GM23338 (cell line): ENCODE data around the gene TINAGL1. TPM values are rescaled to one million over a fixed set of nuclear protein-coding genes. Genes with fewer than 3 reads are reported as not detected.

Experiments
- ATAC-seq: fragments of 200-7000 bp; cut with Tn5 transposase; 3 replicates; pipeline ENCODE4 v1.9.1; 2020
- DNase-seq: peaks from one replicate; pipeline ENCODE4 v3.0.0-alpha.2; 2015; ENCODE audit warnings: low spot score
- H2AFZ ChIP-seq: fragments of 200-600 bp; sonication (generic); 2 replicates; pipeline ENCODE4 v1.8.0; 2016; ENCODE audit warnings: antibody characterized with exemption, mild to moderate bottlenecking, moderate library complexity
- H3F3A ChIP-seq: fragments of 200-600 bp; sonication (generic); replicated peaks from 2 replicates; pipeline ENCODE4 v1.8.0; 2017; ENCODE audit warnings: antibody characterized with exemption, mixed run types, low read depth
- H3K27ac ChIP-seq: fragments of 200-600 bp; sonication (generic); 2 replicates; pipeline ENCODE4 v1.6.1; 2016; ENCODE audit warnings: low read depth
- H3K27me3 ChIP-seq: fragments of 200-600 bp; sonication (generic); 2 replicates; pipeline ENCODE4 v1.8.0; 2016; ENCODE audit warnings: mild to moderate bottlenecking, mixed run types, moderate library complexity; ENCODE audit not compliant: insufficient read depth
- H3K36me3 ChIP-seq: fragments of 200-600 bp; sonication (generic); 2 replicates; pipeline ENCODE4 v1.8.0; 2016; ENCODE audit warnings: mild to moderate bottlenecking; ENCODE audit not compliant: insufficient read depth
- H3K4me1 ChIP-seq: fragments of 200-600 bp; sonication (generic); 2 replicates; pipeline ENCODE4 v1.8.0; 2016; ENCODE audit warnings: mild to moderate bottlenecking, moderate library complexity; ENCODE audit not compliant: insufficient read depth
- H3K4me2 ChIP-seq: fragments of 200-600 bp; sonication (generic); 2 replicates; pipeline ENCODE4 v1.7.1; 2017; ENCODE audit warnings: mixed run types
- H3K4me3 ChIP-seq: fragments of 200-600 bp; sonication (generic); 2 replicates; pipeline ENCODE4 v1.6.1; 2016; ENCODE audit warnings: mixed run types
- H3K79me2 ChIP-seq: fragments of 200-600 bp; sonication (generic); replicated peaks from 2 replicates; pipeline ENCODE4 v1.8.0; 2017; ENCODE audit warnings: mild to moderate bottlenecking; ENCODE audit not compliant: insufficient read depth
- H3K9me2 ChIP-seq: fragments of 200-600 bp; sonication (generic); 2 replicates; pipeline ENCODE4 v1.8.0; 2017; ENCODE audit not compliant: insufficient read depth
- H4K20me1 ChIP-seq: fragments of 200-600 bp; sonication (generic); replicated peaks from 2 replicates; pipeline ENCODE4 v1.8.0; 2017; ENCODE audit warnings: mild to moderate bottlenecking; ENCODE audit not compliant: insufficient read depth
- H3K27ac Mint-ChIP-seq: 2 replicates; pipeline ENCODE4 v1.8.0; 2020; ENCODE audit warnings: inconsistent platforms, mild to moderate bottlenecking, moderate library complexity, mixed read lengths
- H3K27me3 Mint-ChIP-seq: 3 replicates; pipeline ENCODE4 v1.8.0; 2022; ENCODE audit warnings: low read depth, mild to moderate bottlenecking, moderate library complexity, mixed read lengths, inconsistent platforms; ENCODE audit not compliant: insufficient read depth, poor library complexity
- H3K36me3 Mint-ChIP-seq: 3 replicates; pipeline ENCODE4 v1.8.0; 2021; ENCODE audit warnings: low read depth, mild to moderate bottlenecking, inconsistent platforms, moderate library complexity, mixed read lengths
- H3K4me1 Mint-ChIP-seq: 3 replicates; pipeline ENCODE4 v1.8.0; 2020; ENCODE audit warnings: mild to moderate bottlenecking, inconsistent platforms, mixed read lengths
- H3K4me3 Mint-ChIP-seq: 3 replicates; pipeline ENCODE4 v1.8.0; 2021; ENCODE audit warnings: moderate library complexity, mild to moderate bottlenecking, inconsistent platforms, mixed read lengths
- H3K9me3 Mint-ChIP-seq: 3 replicates; pipeline ENCODE4 v1.8.0; 2020; ENCODE audit warnings: moderate library complexity, mild to moderate bottlenecking, inconsistent platforms, mixed read lengths
- CREB1 ChIP-seq: fragments of 250-450 bp; sonication (Bioruptor Pico); IDR thresholded peaks from 2 replicates; pipeline ENCODE4 v1.5.0; 2020; ENCODE audit warnings: low read depth, mild to moderate bottlenecking, moderate library complexity
- ETS1 ChIP-seq: IDR thresholded peaks from 2 replicates; pipeline ENCODE4 v1.6.1; 2016; ENCODE audit warnings: antibody characterized with exemption
- EZH2 ChIP-seq: fragments of 200-600 bp; sonication (generic); IDR thresholded peaks from one replicate; pipeline ENCODE4 v1.8.0; 2017; ENCODE audit warnings: antibody characterized with exemption, mild to moderate bottlenecking, low read depth; ENCODE audit not compliant: unreplicated experiment
- EZH2phosphoT487 ChIP-seq: fragments of 200-600 bp; sonication (generic); IDR thresholded peaks from one replicate; pipeline ENCODE4 v1.8.1; 2018; ENCODE audit warnings: antibody characterized with exemption; ENCODE audit not compliant: unreplicated experiment
- JUNB ChIP-seq: IDR thresholded peaks from one replicate; pipeline ENCODE4 v1.6.1; 2016; ENCODE audit warnings: antibody characterized with exemption; ENCODE audit not compliant: unreplicated experiment
- NANOG ChIP-seq: IDR thresholded peaks from 2 replicates; pipeline ENCODE4 v1.6.1; 2016; ENCODE audit warnings: antibody characterized with exemption, borderline replicate concordance
- POLR2AphosphoS5 ChIP-seq: IDR thresholded peaks from 2 replicates; pipeline ENCODE4 v1.6.1; 2016; ENCODE audit warnings: antibody characterized with exemption, low read depth
- STAT1 ChIP-seq: IDR thresholded peaks from one replicate; pipeline ENCODE4 v1.6.1; 2016; ENCODE audit warnings: antibody characterized with exemption; ENCODE audit not compliant: unreplicated experiment
- ZNF114 ChIP-seq: fragments of 250-450 bp; sonication (Bioruptor Pico); IDR thresholded peaks from 2 replicates; pipeline ENCODE4 v1.5.0; 2020; ENCODE audit warnings: mild to moderate bottlenecking, moderate library complexity
- ZNF331 ChIP-seq: fragments of 250-450 bp; sonication (Bioruptor Pico); IDR thresholded peaks from 2 replicates; pipeline ENCODE4 v1.5.0; 2020; ENCODE audit warnings: low read depth, mild to moderate bottlenecking, moderate library complexity
- polyA plus RNA-seq: library from polyadenylated mRNA; unstranded; fragments of >200 nt; fragmentation: Nextera tagmentation; extraction: Ambion mirVana; gene quantifications from 2 replicates; pipeline ENCODE4 v1.2.1, GENCODE V29; 2016
- total RNA-seq: library from RNA; depleted of rRNA; stranded (reverse); fragments of >200 nt; shearing (Covaris generic); gene quantifications from 2 replicates; pipeline ENCODE4 v1.2.3, GENCODE V29; 2014
- TF ChIP-seq, protein P1 (sequence below): IDR thresholded peaks from one replicate; pipeline ENCODE4 v1.6.1; 2018; ENCODE audit warnings: antibody characterized with exemption; ENCODE audit not compliant: unreplicated experiment
- TF ChIP-seq, protein P2 (sequence below), 2 experiments: fragments of 200-600 bp in 1 of 2; sonication (generic) in 1 of 2; conservative IDR thresholded peaks; 2 replicates each; pipeline versions ENCODE4 v1.5.1 to v1.6.1; 2016 to 2017; ENCODE audit warnings: antibody characterized with exemption in 2 of 2, low read depth in 2 of 2, mild to moderate bottlenecking in 2 of 2, moderate library complexity in 1 of 2

The TINAGL1 gene
- total and polyA plus RNA-seq, 2 experiments from 2014 or later, result 6.8 to 15.8 TPM

- TF ChIP-seq, protein P1, sequence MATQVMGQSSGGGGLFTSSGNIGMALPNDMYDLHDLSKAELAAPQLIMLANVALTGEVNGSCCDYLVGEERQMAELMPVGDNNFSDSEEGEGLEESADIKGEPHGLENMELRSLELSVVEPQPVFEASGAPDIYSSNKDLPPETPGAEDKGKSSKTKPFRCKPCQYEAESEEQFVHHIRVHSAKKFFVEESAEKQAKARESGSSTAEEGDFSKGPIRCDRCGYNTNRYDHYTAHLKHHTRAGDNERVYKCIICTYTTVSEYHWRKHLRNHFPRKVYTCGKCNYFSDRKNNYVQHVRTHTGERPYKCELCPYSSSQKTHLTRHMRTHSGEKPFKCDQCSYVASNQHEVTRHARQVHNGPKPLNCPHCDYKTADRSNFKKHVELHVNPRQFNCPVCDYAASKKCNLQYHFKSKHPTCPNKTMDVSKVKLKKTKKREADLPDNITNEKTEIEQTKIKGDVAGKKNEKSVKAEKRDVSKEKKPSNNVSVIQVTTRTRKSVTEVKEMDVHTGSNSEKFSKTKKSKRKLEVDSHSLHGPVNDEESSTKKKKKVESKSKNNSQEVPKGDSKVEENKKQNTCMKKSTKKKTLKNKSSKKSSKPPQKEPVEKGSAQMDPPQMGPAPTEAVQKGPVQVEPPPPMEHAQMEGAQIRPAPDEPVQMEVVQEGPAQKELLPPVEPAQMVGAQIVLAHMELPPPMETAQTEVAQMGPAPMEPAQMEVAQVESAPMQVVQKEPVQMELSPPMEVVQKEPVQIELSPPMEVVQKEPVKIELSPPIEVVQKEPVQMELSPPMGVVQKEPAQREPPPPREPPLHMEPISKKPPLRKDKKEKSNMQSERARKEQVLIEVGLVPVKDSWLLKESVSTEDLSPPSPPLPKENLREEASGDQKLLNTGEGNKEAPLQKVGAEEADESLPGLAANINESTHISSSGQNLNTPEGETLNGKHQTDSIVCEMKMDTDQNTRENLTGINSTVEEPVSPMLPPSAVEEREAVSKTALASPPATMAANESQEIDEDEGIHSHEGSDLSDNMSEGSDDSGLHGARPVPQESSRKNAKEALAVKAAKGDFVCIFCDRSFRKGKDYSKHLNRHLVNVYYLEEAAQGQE, result no peak
Observed at GRCh38 chr1:31548907-31549808, 27.2 kb upstream of the TINAGL1 start (continued).

DNA sequence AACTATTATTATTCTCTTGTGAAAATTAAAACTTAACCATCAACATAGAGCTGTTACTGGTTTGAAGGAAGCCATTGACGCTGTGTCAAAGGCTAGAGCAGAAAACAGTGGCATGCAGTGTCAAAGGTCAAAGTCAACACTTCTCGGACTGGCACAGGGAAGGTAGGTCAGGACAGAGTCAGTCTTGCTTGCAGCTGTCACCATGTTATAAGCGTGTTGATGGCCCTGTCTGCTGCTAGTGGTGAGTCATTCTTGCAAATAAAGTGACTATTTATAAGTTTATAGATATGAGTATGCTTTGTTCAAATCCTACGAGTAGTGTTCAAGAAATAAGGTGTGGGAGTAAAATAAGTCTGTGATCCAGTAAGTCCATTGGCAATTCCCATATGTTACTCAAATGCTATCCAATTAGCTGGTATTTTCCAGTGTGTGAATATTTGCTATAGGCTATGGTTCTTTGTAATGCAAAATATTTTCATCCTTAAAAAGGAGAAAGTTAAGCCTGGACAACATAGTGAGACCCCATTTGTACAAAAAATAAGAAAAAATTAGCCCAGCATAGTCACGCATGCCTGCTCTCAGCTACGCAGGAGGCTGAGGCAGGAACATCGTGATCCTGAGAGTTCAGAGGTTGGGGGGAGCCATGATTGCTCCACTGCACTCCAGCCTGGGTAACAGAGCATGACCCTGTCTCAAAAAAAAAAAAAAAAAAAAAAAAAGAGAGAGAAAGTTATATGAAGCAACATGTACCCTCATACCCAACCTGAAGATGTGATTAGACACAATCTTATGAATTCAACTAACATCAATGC is 26.3 kb upstream of the TINAGL1 start:
- H3K4me1 ChIP-seq, result peaks cover 5% of the 10 kb centered on the region
- no peaks in the 10 kb centered on the region for H4K20me1 ChIP-seq
- no peaks in the 10 kb centered on the region for H3F3A ChIP-seq
- no peaks in the 10 kb centered on the region for H3K79me2 ChIP-seq
- peak overlapping the region; percentile 84 for H3K4me3 Mint-ChIP-seq
- no peaks in the 10 kb centered on the region for H3K36me3 Mint-ChIP-seq
- no peaks in the 10 kb centered on the region for H3K9me3 Mint-ChIP-seq
- no peak overlapping the region for H3K27ac Mint-ChIP-seq
- H3K4me1 Mint-ChIP-seq, result peaks cover 9% of the 10 kb centered on the region
- H3K27me3 Mint-ChIP-seq, result peaks cover 4% of the 10 kb centered on the region
- H3K4me3 ChIP-seq, result peak overlapping the region; percentile 57
- no peak overlapping the region for H3K27ac ChIP-seq
- no peaks in the 10 kb centered on the region for H3K9me2 ChIP-seq
- H3K4me2 ChIP-seq, result peak overlapping the region; percentile 78
- peak overlapping the region; percentile 57 for H2AFZ ChIP-seq
- H3K36me3 ChIP-seq, result no peaks in the 10 kb centered on the region
- H3K27me3 ChIP-seq, result no peaks in the 10 kb centered on the region
- no peak for ATAC-seq
- DNase-seq, result no peak
- no peak for TF ChIP-seq STAT1
- no peak for TF ChIP-seq CREB1 (CRISPR knock-in tag)
- no peak for TF ChIP-seq ETS1
- no peak for TF ChIP-seq EZH2phosphoT487
- TF ChIP-seq, protein P1, result no peak
- TF ChIP-seq NANOG, result no peak
- no peak for TF ChIP-seq ZNF331
- TF ChIP-seq POLR2AphosphoS5, result no peak
- TF ChIP-seq, protein P2, sequence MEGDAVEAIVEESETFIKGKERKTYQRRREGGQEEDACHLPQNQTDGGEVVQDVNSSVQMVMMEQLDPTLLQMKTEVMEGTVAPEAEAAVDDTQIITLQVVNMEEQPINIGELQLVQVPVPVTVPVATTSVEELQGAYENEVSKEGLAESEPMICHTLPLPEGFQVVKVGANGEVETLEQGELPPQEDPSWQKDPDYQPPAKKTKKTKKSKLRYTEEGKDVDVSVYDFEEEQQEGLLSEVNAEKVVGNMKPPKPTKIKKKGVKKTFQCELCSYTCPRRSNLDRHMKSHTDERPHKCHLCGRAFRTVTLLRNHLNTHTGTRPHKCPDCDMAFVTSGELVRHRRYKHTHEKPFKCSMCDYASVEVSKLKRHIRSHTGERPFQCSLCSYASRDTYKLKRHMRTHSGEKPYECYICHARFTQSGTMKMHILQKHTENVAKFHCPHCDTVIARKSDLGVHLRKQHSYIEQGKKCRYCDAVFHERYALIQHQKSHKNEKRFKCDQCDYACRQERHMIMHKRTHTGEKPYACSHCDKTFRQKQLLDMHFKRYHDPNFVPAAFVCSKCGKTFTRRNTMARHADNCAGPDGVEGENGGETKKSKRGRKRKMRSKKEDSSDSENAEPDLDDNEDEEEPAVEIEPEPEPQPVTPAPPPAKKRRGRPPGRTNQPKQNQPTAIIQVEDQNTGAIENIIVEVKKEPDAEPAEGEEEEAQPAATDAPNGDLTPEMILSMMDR (conservative IDR thresholded peaks at IDR 0.05; ENCODE audit: low read depth in 2 of 2), result no peak
- no peak for TF ChIP-seq JUNB
- TF ChIP-seq EZH2, result no peak
- no peak for TF ChIP-seq ZNF114
